K562 treated with DMSO at 1 percent for 12 hours (cell line): ENCODE measurements around the gene GRIK5. TPM values are rescaled to one million over a fixed set of nuclear protein-coding genes. Genes with fewer than 3 reads are reported as not detected.

Experiments used
- total RNA-seq: library from RNA; unstranded; fragments of 300-600 nt; gene quantifications from 2 replicates; pipeline ENCODE4 v1.2.3, GENCODE V29; 2022; ENCODE audit not compliant: insufficient read depth

Gene GRIK5, protein sequence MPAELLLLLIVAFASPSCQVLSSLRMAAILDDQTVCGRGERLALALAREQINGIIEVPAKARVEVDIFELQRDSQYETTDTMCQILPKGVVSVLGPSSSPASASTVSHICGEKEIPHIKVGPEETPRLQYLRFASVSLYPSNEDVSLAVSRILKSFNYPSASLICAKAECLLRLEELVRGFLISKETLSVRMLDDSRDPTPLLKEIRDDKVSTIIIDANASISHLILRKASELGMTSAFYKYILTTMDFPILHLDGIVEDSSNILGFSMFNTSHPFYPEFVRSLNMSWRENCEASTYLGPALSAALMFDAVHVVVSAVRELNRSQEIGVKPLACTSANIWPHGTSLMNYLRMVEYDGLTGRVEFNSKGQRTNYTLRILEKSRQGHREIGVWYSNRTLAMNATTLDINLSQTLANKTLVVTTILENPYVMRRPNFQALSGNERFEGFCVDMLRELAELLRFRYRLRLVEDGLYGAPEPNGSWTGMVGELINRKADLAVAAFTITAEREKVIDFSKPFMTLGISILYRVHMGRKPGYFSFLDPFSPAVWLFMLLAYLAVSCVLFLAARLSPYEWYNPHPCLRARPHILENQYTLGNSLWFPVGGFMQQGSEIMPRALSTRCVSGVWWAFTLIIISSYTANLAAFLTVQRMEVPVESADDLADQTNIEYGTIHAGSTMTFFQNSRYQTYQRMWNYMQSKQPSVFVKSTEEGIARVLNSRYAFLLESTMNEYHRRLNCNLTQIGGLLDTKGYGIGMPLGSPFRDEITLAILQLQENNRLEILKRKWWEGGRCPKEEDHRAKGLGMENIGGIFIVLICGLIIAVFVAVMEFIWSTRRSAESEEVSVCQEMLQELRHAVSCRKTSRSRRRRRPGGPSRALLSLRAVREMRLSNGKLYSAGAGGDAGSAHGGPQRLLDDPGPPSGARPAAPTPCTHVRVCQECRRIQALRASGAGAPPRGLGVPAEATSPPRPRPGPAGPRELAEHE
- 2.1 and 4.2 TPM in 2 replicates for total RNA-seq

DNA sequence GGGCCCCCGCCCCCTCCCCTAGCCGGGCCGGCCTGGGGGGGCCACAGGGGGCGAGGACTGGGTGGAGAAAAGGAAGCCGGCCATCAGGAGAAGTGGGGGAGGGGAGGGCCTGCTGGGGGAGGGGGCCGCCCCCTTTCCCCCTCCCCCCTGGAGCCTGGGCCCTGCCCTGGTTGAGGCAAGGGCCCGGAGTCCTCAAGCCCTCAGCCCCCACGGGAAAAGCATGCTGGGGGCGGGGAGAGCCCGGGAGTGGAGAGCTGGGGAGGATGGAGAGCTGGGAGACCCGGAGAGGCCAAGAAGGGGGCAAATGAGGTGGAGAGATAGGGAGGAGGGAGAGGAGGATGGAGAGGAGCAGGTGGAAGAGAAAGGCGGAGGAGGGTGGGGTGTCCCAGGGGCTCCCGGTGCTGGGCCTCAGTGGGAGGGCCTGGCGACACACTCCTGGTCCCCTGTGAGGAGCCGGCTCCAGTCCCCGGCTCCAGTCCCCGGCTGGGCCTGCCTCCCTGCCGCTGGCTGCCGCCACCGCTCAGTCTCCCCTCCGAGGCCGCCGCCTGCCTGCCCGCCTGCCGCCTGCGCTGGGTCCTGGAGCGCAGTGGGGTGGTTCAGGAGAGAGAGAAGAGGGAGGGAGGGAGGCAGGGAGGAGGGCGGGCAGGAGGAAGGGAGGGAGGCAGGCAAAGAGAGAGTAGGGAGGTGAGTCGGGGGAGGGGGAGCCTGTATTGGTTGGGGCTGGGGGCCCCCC, at the start of gene GRIK5:
GRIK5 (minus strand) TSS at position 588 of the 733 bp plus-strand sequence. CDS start 4,436 bp downstream, outside the sequence.

DNA sequence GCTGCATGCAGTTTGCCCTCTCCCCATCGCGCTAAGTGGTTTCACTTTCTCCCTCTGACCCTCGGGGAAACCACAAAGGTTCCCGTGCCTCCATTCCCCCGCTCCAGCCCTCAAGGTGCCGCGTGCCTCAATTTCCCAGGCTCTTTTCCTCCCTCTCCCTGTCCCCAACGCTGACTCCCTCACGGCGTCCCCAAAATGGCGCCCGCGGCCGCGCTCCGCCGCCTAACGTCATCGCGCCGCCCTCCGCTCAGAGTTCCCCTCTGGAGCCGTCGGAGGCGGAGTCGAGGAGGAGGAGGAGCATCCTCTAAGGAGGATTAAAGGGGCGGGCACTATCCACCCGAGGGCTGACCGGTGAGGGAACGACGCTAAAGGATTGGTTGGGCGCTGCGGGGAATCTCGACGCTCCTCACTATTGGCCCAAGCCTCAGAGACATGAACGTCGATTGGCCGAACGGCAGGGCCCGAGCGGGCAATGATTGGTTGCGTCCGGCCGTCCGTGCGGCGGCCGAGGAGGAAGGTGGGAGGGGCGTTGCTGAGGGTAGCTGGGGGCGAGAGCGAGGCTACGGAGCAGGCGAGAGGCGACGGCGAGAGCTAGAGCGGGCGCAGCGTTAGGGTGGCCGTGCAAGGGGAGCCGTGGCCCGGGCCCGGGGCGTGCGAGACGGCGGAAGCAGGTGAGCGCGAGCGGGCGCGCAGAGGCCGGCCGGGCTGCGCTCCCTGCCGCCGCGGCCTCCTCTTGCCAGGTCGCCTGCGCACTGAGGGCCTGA, 5.8 kb upstream of the GRIK5 start, which contains the start of gene ZNF574:
ZNF574 (plus strand) TSS at position 551 of the 764 bp plus-strand sequence. CDS start 2,441 bp downstream, outside the sequence.

DNA sequence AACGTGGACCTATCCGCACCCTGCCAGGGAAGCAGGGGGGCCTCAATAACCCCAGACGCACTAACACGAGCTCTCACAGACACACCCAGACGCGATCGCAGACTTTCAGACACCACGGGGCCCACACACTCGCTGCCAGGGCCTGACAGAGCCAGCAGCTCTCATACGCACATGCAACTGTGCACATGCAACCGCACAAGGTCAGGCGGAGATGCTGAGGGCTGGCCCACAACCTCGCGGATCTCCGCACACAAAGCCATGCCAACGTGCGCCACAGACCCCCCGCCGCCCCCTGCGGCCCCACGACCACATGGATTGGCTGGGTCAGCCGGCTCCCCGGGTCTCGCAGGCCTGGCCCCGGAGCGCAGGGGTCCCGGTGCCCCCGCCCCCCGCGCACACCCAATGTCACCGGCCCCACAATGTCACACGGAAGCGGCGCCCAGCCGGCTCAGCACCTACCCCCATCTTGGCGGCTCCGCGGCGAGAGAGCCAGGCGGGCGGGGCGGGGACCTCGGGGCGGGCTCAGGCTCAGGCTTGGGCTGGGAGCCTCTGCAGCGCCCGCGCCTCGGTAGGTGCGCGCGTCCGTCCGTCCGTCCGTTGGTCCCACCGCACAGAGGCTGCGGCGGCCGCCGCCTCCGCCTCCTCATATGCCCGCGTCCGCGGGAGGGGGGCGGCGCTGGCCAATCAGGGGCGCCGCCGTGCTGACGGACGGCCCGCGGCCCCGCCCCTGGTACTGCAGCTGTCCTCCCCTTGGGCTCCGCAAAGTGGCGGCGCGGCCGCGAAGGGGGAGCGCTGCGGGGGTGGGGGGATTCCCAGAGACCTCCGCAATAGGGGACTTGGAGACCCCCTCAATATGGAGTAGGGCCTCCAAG, 76.2 kb downstream of the GRIK5 start, which contains the start of gene ATP1A3:
ATP1A3 (minus strand) TSS at position 619 of the 872 bp plus-strand sequence; CDS start at position 465, 154 bp downstream.

DNA sequence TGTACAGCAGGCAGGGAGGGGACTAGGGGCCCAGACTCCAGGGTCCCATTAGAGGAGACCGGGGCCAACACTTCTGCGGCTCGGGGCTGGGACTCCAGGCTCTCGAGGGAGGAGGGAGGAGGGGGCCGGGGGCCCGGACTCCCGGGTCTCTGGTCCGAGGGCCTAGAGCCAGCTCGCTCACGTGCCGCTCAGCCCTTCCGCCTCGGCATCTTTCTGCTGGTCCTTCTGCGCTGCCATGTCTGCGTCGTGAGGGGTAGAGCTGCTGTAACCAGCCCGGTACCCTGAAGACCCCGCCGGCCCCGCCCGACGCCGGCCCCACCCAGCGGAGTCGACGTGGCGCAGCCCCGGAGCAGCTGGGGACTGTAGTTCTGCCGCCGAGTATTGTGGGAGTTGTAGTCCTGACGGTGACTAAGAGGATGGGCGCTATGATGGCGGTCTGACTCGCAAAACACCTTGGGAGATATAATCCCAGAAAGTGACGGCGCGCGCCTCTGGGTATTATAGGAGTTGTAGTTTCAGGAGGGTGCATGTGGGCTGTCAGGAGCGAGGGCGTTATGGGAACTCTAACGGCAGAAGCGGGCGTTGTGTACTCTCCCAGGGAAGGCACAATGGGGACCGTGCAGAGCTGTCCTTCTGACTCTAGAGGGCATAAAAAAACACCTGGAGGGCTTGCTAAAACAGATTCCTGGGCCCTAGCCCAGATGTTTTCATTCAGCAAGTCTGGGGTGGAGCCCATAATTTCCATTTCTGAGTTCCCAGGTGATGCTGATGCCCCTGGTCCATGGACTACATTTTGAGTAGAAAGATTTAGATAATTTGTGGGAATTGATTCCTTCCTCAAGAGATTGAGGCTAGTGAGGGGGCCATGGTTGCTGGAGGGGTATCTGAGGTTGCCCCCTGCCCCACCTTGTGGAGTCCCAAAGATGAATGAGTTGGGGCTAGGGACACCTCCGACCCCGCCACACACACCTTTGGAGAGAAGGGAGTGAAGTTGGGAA, 110.7 kb downstream of the GRIK5 start, which contains the start of gene RABAC1:
RABAC1 (minus strand) TSS at position 266 of the 998 bp plus-strand sequence; CDS start at position 237, 29 bp downstream.

Other genes starting within 250 kb of the GRIK5 start
- not detected in 2 replicates for gene LYPD4, start 225.5 kb downstream of the GRIK5 start, total RNA-seq
- not detected in 2 replicates for gene DMRTC2, start 225.2 kb downstream of the GRIK5 start, total RNA-seq
- 3,742 and 5,945 TPM in 2 replicates for gene RPS19, start 210.0 kb downstream of the GRIK5 start, total RNA-seq
- gene CD79A, start 192.9 kb downstream of the GRIK5 start, total RNA-seq: not detected in 2 replicates
- 83.2 and 94.1 TPM in 2 replicates for gene ARHGEF1, start 187.0 kb downstream of the GRIK5 start, total RNA-seq
- 0.41 and 0.53 TPM in 2 replicates for gene ERFL, start 141.8 kb downstream of the GRIK5 start, total RNA-seq
- gene RABAC1, start 110.9 kb downstream of the GRIK5 start, total RNA-seq: 140 and 218 TPM in 2 replicates
- 0.70 and 0.97 TPM in 2 replicates for gene ATP1A3, start 76.0 kb downstream of the GRIK5 start, total RNA-seq
- gene ZNF574, start 6.0 kb upstream of the GRIK5 start, total RNA-seq: 16.1 and 22.8 TPM in 2 replicates
- gene POU2F2, start 62.2 kb upstream of the GRIK5 start, total RNA-seq: 0.16 and 0.28 TPM in 2 replicates
- gene DEDD2, start 147.5 kb upstream of the GRIK5 start, total RNA-seq: 43.1 and 48.3 TPM in 2 replicates
- gene ZNF526, start 150.1 kb upstream of the GRIK5 start, total RNA-seq: 6.2 and 12.9 TPM in 2 replicates
- 61.4 and 81.1 TPM in 2 replicates for gene GSK3A, start 172.4 kb upstream of the GRIK5 start, total RNA-seq
- gene ERF, start 184.9 kb upstream of the GRIK5 start, total RNA-seq: 31.2 and 44.7 TPM in 2 replicates
- 25.9 and 48.3 TPM in 2 replicates for gene CIC, start 199.0 kb upstream of the GRIK5 start, total RNA-seq
- 1.7 TPM in 1 of 2 replicates, not detected in the other for gene PRR19, start 231.9 kb upstream of the GRIK5 start, total RNA-seq
- gene PAFAH1B3, start 232.4 kb upstream of the GRIK5 start, total RNA-seq: 99.0 and 119 TPM in 2 replicates
- 0.69 TPM in 1 of 2 replicates, not detected in the other for gene TMEM145, start 243.1 kb upstream of the GRIK5 start, total RNA-seq